SH-SY5Y (cell line): Measurements from ENCODE around the gene AK4.

Experiments
- GATA2 ChIP-seq: IDR thresholded peaks from 2 replicates; pipeline ENCODE4 v1.6.1; 2011; ENCODE audit warnings: mild to moderate bottlenecking, low read depth, low read length
- GATA3 ChIP-seq: IDR thresholded peaks from 2 replicates; pipeline ENCODE4 v1.6.1; 2011; ENCODE audit warnings: low read depth, mild to moderate bottlenecking, low read length, moderate library complexity

Gene AK4

DNA sequence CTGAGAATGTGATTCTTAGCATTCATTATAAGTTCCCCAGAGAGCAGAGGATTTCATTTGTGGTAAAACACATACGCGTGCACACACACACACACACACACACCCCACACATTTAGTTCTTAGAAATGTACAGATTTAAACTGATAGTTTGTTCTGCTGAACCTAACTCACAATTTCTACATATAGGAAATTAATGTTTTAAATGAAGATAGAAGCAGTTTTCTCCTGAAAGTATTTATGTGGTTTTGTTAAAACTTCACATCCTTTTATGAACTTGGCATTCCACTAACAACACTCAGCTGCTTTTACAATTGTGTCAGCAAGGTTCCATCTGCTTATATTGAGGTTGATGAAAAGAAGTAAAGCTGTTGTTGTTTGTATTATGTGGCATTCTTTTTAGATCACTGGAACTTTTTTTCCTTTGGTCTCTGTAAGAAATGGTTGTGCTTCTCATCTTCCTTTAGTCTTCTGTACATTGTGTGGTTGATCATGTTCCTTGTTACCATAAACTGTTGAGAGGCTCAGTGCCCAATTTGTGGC, 41.6 kb downstream of the AK4 start:
- TF ChIP-seq GATA3, result no peak
- TF ChIP-seq GATA2, result no peak

DNA sequence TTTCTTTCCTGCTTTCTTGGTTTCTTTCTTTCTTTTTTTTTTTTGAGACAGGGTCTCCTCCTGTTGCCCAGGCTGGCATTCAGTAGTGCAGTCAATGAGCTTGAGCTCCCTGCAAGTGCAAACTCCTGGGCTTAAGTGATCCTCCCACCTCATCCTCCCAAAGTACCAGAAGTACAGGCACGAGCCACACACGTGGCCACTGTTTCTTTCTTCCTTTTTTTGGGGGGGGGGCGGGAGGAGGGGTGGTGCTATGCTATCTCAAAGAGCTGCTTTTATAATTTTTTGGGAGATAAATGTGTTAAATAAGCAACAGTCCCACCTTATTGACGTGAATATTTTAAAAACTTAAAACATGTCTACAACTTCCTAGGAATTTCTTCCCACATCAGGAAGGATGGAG, 42.2 kb downstream of the AK4 start:
- no peak for TF ChIP-seq GATA2
- TF ChIP-seq GATA3, result no peak

DNA sequence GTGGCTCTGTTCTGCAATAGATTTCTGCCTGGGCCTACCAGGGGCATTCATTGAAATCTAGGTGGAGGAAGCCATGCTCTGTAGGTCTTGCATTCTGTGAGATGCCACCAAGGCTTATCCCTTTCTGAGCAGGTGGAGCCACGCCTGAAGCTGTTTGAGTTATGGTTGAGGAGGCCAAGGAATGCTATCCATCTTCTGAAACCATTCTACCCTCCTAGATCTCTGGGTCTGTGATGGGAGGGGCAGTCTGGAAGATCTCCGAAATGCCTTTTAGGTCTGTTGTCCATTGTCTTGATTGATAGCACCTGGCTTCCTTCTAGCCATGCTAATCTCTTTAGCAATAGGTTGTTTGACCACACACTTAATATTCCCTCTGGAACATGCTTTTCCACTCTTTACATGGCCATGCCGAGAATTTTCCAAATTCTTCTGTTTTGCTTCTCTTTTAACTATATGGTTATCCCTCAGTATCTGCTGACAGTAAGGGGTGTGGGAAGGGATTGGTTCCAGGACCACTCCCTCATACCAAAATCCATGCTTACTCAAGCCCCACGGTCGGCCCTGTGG, 45.2 kb downstream of the AK4 start:
- TF ChIP-seq GATA3 (no peak), GATA2 (no peak)

DNA sequence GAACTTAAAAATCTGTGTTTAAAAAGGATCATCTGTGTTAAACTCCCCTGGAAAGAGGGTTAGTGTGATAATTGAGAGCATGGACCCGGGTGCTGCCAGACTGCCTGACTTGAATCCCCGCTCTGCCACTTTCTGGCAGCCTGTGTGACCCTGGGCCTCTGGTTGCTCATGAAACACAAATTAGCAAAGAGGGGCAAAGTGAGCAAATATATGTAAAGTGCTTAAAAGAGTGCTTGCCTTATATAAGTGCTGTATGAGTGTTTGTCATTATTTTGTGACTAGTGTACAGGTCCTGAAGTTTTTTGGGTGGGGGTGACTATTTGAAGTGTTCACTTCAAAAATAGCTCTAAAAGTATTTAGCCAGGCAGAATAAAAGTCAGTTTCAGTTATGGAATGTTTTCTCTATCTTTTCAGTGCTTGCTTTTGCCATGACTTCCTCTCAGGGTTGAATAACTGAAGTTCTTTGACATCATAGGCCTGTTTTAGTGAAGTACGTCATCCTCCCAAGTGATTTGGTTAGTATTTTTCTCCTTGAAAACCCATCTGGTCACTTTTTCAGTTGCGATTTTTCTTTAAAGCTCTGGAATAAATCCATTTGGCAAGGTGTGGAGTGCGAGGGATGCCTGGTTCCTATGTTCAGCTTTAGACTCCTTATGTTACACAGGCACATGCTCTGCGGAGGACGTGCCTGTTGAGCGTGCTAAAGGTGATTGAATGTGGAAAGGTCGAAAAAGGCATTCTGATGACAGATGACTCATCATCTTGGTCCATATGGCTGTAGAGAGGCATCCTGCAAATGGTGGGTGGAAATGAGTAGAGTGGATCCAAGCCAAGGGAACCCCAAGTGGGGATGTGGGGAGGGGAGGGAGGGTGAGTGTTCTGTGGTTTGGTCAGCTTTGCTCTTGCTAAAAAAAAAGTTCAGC, 47.8 kb downstream of the AK4 start:
- TF ChIP-seq GATA2, result no peak
- TF ChIP-seq GATA3, result no peak

DNA sequence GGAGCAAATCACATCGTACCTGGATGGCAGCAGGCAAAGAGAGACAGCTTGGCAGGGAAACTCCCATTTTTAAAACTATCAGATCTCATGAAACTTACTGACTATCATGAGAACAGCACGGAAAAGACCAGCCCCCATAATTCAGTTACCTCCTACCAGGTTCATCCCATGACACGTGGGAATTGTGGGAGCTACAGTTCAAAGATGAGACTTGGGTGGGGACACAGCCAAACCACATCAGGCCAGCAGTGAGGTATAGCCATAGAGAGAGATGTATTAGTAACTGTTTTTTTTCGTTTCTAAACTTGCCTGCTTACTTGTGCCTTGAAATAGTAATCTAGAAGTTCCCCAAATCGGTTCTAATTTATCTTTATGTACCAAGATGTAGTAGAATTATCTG, 48.9 kb downstream of the AK4 start:
- TF ChIP-seq GATA2 (no peak), GATA3 (no peak)

DNA sequence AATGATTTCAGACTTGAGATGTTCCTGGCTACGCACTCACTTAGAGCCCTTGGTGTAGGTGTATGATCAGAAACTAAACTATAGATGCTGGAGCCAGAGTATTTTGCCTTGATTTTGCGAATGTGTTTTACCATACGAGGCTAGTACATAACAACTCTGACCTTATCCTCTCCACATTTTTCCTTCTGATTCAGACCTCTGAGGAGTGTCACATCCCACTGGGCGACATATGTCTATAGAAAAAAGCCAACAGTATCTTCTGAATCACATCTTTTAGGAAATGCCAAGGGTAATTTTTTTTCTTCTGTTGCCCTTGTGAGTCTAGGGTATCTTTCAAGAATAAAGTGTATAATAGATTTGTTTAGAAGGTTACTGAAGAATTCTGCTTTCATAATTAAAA, 49.6 kb downstream of the AK4 start:
- TF ChIP-seq GATA2 (no peak), GATA3 (no peak)

DNA sequence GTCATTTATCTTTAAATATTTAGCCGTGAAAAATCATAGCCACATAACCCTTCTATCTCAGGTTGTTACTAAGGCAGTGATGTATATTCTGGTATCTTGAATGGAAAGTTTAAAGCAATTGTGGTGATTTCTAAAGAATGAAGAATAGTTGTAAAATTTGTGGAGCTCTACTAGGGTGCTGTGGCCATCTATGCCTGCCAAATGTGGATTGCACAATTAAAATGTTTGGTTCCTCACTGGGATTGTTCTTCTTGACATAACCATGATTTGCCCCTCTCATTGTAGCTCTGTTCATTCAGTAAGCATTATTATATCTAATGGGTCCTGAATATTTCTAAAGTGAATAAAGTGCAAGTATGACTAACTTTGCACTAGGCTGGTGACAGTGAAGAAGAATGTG, 50.1 kb downstream of the AK4 start:
- no peak for TF ChIP-seq GATA2
- no peak for TF ChIP-seq GATA3

DNA sequence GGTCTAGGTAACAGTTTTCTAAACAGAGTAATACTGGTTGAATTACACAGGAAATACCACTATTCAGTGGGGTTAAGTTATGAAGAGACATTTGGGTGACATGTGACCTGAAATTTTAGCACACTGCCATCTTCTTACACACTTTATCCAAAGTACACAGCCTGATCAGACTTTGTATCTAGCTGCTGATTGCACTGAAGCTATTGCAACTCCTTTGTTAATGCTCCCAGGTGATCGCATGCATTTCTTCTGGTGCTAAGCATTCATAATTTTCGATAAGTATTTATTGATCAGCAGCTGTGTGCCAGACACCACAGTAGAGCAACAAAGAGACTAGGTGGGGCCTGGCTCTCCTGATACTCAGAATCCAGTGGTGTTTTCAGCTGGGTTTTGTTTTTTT, 52.4 kb downstream of the AK4 start:
- TF ChIP-seq GATA2 (no peak), GATA3 (no peak)

DNA sequence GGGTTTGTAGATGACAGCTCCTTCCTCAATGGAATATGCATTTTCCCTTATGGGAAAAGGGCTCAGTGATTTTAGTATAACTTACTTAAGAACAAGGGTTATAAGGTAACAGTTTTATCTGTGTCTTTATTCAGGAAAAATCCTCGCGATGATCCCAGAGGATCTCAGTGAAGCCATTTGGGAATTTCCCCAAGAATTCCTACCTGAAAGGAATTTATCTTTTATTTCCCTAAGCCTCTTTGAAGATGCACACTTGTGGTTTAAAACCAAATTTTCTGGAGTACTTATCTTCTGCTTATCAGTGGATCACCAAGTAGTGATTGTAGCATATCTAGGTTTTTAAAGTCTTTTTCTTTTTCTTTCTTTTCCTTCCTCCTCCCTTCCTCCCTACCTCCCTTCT, 58.8 kb downstream of the AK4 start:
- TF ChIP-seq GATA3, result no peak
- TF ChIP-seq GATA2, result no peak

DNA sequence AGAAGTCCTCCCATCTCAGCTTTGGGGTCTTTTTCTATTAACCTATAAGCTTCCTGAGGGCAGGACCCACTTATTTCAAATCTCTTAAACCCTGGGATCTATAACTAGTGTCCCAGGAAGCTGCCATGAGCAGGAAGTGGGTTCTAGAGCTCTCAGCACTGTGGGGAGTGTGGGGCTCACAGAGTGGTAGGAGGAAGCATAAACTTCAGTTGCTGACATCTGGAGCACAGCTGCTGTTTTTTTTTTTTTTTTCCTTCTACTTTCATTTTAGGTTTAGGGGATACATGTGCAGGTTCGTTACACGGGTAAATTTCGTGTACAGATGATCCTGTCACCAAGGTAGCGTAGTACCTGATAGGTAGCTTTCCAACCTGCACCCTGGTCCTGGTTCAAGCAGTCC, 59.3 kb downstream of the AK4 start:
- TF ChIP-seq GATA3 (no peak), GATA2 (no peak)

DNA sequence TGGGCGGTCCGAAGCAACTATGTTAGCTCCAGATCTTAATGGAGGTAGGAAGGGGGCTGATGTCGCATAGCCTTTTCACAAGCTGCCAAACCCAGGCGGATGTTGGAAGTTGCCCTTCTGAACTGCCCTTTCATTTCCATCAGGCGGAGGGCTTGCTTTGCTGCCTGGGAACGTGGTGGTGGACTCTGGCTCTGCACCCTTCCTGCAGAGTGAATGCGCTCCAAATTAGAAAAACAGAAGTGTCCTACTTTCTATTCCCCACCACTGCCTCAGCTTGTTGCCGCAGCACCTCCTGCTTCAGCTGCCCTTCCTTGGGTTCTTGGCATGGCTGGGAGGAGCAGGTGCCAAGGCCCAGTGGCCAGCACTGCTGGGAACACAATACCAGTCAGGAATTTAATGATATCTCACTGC, 60.6 kb downstream of the AK4 start:
- TF ChIP-seq GATA3, result no peak
- TF ChIP-seq GATA2, result no peak

DNA sequence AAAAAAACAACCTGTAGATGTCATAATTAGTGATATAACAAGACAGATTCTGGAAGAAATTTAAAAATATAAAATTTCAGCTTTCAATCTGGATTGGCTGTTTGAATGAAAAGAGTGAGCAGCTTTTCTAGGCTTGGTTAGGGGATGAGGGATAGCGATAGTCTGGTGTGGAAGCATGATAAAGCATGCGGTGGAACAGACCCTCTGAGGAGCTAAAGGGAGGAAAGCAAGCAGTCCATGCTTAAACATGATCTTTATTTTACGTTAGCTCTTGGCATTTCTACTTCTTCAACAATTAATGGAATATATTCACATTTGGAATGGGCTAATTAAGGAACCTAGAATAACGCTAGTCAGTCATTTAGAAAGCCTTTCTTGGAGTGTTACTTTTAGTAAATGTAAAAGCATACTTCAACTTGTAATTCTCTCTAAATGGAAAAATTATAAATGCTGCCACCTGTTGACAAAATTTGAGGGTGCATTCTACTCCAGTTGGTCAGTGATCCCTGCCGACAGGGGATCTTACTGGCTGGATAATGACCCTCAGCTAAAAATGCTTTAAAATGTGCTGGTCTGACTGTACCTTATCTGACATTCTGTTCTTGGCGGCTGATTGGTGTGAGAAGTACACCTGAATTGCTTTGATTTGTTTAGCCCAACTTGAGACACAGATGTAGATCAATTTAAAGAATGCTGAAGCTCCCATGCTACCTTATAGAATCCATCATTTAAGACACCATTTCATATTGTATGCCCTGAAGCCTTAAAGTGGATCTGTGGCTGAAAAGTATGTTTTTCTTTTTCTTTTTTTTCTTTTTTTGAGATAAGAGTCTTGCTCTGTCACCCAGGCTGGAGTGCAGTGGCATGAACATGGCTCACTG, 61.2 kb downstream of the AK4 start:
- no peak for TF ChIP-seq GATA3
- TF ChIP-seq GATA2, result no peak

DNA sequence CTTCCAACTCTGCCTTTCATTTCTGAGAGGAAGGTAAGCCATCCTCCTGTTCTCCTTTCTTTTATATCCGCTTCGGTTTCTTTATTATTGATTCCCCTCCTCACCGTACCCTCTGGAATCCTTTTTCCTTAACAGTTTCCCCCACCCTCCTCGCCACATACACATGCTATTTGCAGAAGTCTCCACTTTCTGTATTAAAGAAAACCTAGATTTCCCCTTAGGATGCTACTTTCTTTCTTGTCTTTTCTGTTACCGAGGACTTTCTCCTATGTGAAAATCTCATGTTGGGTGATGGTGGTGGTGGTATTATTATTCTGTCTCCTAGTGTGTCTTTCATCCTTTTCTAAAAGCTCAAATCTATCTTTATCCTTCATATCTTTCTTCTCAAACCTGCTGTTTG, 62.3 kb downstream of the AK4 start:
- TF ChIP-seq GATA2 (no peak), GATA3 (no peak)

DNA sequence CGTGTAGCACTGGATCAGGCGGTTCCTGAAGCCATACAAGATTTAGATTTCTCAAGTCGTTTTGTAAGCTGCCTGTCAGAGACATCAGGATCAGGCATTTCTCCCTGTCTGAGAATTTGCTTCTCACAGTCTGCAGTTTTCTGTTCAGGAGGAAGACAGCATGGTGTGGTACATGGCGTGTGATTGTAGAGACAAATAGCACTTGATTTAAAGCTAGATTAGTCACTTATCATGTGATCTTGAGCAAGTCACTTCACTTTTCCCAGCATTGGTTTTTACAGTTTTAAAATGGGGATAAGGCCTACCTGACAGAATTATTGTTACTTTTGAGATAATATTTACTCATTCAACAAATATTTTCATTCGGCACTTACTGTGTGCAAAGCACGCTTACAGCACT, 63.3 kb downstream of the AK4 start:
- TF ChIP-seq GATA3 (no peak), GATA2 (no peak)
